Nephron (organoid): ENCODE results near the gene LEFTY2.

Experiments used
- H3K27ac Mint-ChIP-seq, 3 experiments: 2 replicates each; pipeline ENCODE4 v1.8.0; 2020; ENCODE audit warnings: mixed read lengths in 3 of 3, mild to moderate bottlenecking in 2 of 3, moderate library complexity in 1 of 3
- H3K27me3 Mint-ChIP-seq: 2 replicates; pipeline ENCODE4 v1.8.0; 2021; ENCODE audit warnings: low read depth, mild to moderate bottlenecking, moderate library complexity, mixed read lengths
- H3K36me3 Mint-ChIP-seq: 2 replicates; pipeline ENCODE4 v1.8.0; 2020; ENCODE audit warnings: low read depth, mixed read lengths
- H3K4me1 Mint-ChIP-seq: 2 replicates; pipeline ENCODE4 v1.8.0; 2020; ENCODE audit warnings: mixed read lengths
- H3K4me3 Mint-ChIP-seq, 3 experiments: 2 replicates each; pipeline ENCODE4 v1.8.0; 2020; ENCODE audit warnings: mild to moderate bottlenecking in 3 of 3, mixed read lengths in 3 of 3, moderate library complexity in 2 of 3
- H3K9me3 Mint-ChIP-seq: 2 replicates; pipeline ENCODE4 v1.8.0; 2020; ENCODE audit warnings: mixed read lengths
- TF ChIP-seq, protein P1 (sequence below), 3 experiments: fragments of 200-600 bp; sonication (generic); IDR thresholded peaks; one replicate each; pipeline ENCODE4 v1.5.0; 2021; ENCODE audit warnings: antibody characterized with exemption in 3 of 3; ENCODE audit not compliant: unreplicated experiment in 3 of 3

The LEFTY2 gene

DNA sequence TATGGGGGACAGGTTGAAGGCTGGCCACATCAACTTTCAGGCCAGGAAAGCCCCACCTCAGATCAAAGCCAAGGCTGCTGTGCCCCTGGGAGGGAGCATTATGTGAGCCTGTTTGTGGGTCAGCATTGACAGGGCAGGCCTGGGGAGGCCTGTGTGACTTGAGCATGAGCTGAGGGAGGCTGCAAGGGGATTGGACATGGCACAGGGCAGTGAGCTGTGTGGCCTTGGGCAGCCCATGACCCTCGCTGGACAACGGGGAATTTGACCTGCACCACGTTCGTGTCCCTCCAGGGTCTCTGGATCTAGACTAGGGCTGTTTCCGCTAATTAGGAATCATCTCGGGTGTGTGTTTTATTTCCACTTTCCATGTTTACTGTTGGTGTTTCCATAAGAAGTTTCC, 34.6 kb downstream of the LEFTY2 start:
- no peak overlapping the region for H3K27ac Mint-ChIP-seq
- H3K9me3 Mint-ChIP-seq, result no peaks in the 10 kb centered on the region
- H3K27me3 Mint-ChIP-seq, result no peaks in the 10 kb centered on the region
- TF ChIP-seq, protein P1, sequence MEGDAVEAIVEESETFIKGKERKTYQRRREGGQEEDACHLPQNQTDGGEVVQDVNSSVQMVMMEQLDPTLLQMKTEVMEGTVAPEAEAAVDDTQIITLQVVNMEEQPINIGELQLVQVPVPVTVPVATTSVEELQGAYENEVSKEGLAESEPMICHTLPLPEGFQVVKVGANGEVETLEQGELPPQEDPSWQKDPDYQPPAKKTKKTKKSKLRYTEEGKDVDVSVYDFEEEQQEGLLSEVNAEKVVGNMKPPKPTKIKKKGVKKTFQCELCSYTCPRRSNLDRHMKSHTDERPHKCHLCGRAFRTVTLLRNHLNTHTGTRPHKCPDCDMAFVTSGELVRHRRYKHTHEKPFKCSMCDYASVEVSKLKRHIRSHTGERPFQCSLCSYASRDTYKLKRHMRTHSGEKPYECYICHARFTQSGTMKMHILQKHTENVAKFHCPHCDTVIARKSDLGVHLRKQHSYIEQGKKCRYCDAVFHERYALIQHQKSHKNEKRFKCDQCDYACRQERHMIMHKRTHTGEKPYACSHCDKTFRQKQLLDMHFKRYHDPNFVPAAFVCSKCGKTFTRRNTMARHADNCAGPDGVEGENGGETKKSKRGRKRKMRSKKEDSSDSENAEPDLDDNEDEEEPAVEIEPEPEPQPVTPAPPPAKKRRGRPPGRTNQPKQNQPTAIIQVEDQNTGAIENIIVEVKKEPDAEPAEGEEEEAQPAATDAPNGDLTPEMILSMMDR (IDR thresholded peaks at IDR 0.05; ENCODE audit: unreplicated experiment in 3 of 3), result no peak
- no peaks in the 10 kb centered on the region for H3K36me3 Mint-ChIP-seq
- no peaks in the 10 kb centered on the region for H3K4me1 Mint-ChIP-seq
- no peak overlapping the region for H3K4me3 Mint-ChIP-seq

GRCh38 chr1:225903623-225904022, 37.4 kb downstream of the LEFTY2 start:
- no peak overlapping the region for H3K4me3 Mint-ChIP-seq
- no peaks in the 10 kb centered on the region for H3K36me3 Mint-ChIP-seq
- H3K4me1 Mint-ChIP-seq, result no peaks in the 10 kb centered on the region
- H3K27me3 Mint-ChIP-seq, result no peaks in the 10 kb centered on the region
- TF ChIP-seq, protein P1 (IDR thresholded peaks at IDR 0.05; ENCODE audit: unreplicated experiment in 3 of 3), result no peak
- no peak overlapping the region for H3K27ac Mint-ChIP-seq
- no peaks in the 10 kb centered on the region for H3K9me3 Mint-ChIP-seq

- H3K4me3 Mint-ChIP-seq, result no peak overlapping the region
- H3K27me3 Mint-ChIP-seq, result no peaks in the 10 kb centered on the region
- TF ChIP-seq, protein P1 (IDR thresholded peaks at IDR 0.05; ENCODE audit: unreplicated experiment in 3 of 3), result no peak
- H3K9me3 Mint-ChIP-seq, result no peaks in the 10 kb centered on the region
- no peaks in the 10 kb centered on the region for H3K4me1 Mint-ChIP-seq
- no peaks in the 10 kb centered on the region for H3K36me3 Mint-ChIP-seq
- no peak overlapping the region for H3K27ac Mint-ChIP-seq
Observed at GRCh38 chr1:225899044-225899925, 41.7 kb downstream of the LEFTY2 start.

DNA sequence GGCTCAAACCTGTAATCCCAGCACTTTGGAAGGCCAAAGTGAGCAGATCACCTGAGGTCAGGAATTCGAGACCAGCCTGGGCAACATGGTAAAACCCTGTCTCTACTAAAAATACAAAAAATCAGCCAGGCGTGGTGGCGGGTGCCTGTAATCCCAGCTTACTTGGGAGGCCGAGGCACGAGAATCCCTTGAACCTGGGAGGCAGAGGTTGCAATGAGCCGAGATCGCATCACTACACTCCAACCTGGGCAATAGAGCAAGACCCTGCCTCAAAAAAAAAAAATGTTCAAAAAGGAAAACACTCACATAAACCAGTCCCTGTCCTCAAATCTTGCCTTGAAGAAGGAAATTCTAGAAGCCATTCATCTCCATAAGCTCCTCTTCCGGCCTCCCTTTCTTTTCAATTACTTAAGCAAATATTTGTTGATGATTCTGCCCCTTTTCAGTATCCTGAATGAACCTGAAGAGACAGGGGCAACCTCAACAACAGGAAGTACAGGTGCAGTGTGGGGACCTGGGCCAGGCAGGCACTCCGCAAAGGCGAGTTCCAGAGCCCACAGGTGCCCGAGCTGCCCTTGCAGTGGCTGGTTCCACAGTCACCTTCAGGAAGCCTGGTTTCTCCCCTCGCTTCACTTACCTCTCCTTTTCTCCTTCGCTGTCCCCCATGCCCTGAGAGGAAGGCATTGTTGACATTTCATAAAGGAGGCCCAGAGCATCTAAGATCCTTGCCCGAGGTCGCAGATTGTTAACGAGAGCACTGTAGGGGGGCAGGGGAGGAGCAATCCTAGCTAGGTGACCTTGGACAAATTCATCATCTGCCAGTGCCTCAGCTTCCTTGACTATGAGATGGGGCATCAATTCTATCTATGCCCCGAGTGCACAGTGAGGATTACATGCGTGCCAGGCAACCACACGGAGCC, 43.2 kb downstream of the LEFTY2 start:
- H3K36me3 Mint-ChIP-seq, result no peaks in the 10 kb centered on the region
- no peak overlapping the region for H3K27ac Mint-ChIP-seq
- H3K27me3 Mint-ChIP-seq, result no peaks in the 10 kb centered on the region
- no peaks in the 10 kb centered on the region for H3K4me1 Mint-ChIP-seq
- no peaks in the 10 kb centered on the region for H3K9me3 Mint-ChIP-seq
- TF ChIP-seq, protein P1 (IDR thresholded peaks at IDR 0.05; ENCODE audit: unreplicated experiment in 3 of 3), result no peak
- no peak overlapping the region for H3K4me3 Mint-ChIP-seq

GRCh38 chr1:225896937-225897549, 44.0 kb downstream of the LEFTY2 start:
- Mint-ChIP-seq H3K4me3 (no peak overlapping the region), H3K36me3 (no peaks in the 10 kb centered on the region), H3K27me3 (no peaks in the 10 kb centered on the region)

More at GRCh38 chr1:225896937-225897549, 44.0 kb downstream of the LEFTY2 start:
- TF ChIP-seq, protein P1 (IDR thresholded peaks at IDR 0.05; ENCODE audit: unreplicated experiment in 3 of 3), result no peak
- Mint-ChIP-seq H3K9me3 (no peaks in the 10 kb centered on the region), H3K4me1 (no peaks in the 10 kb centered on the region), H3K27ac (no peak overlapping the region)
